GM19043 (cell line): ENCODE results near the gene SEMA3F.
A peak's percentile ranks its signal among the peaks of the same experiment; 100 is the strongest.
"Not testable (repeated sequence)": the region's sequence is repeated elsewhere in the genome, so short reads cannot be mapped to it uniquely, and the experiment has no call there.

ENCODE experiments used
- ATAC-seq: cut with Tn5 transposase; IDR thresholded peaks from one replicate; pipeline ENCODE4 v1.9.1; 2021; ENCODE audit warnings: low read depth; ENCODE audit not compliant: unreplicated experiment

The SEMA3F gene

GRCh38 chr3:50227390-50228183 is 72.5 kb downstream of the SEMA3F start:
- ATAC-seq, result peak; percentile 92

GRCh38 chr3:50228184-50228763 is 73.2 kb downstream of the SEMA3F start:
- not testable (repeated sequence) for ATAC-seq

GRCh38 chr3:50229490-50229889 is 74.4 kb downstream of the SEMA3F start:
- no peak for ATAC-seq

- ATAC-seq, result no peak
These were observed 75.1 kb downstream of the SEMA3F start for GRCh38 chr3:50230104-50230793.

GRCh38 chr3:50230794-50231125 is 75.6 kb downstream of the SEMA3F start:
- no peak for ATAC-seq

- ATAC-seq, result no peak
These were observed 76.5 kb downstream of the SEMA3F start for GRCh38 chr3:50231581-50231980.

GRCh38 chr3:50232303-50232702 is 77.2 kb downstream of the SEMA3F start:
- ATAC-seq, result no peak

GRCh38 chr3:50233176-50233575 is 78.1 kb downstream of the SEMA3F start:
- no peak for ATAC-seq

- ATAC-seq, result peak; percentile 90
These were observed 80.8 kb downstream of the SEMA3F start, which contains the start of gene GNAI2 for GRCh38 chr3:50235716-50236483. Gene GNAI2, plus strand, starts transcription at chr3:50236204. Its CDS starts 132 bp downstream, at chr3:50236336.

- ATAC-seq, result no peak
These were observed 81.5 kb downstream of the SEMA3F start for GRCh38 chr3:50236484-50237132.

- ATAC-seq, result no peak
These were observed 82.1 kb downstream of the SEMA3F start for GRCh38 chr3:50237133-50237651.

GRCh38 chr3:50237754-50238548 is 82.8 kb downstream of the SEMA3F start:
- ATAC-seq, result peak; percentile 29

- ATAC-seq, result no peak
These were observed 83.5 kb downstream of the SEMA3F start for GRCh38 chr3:50238549-50239026.
